HepG2 (cell line): Measurements from ENCODE around the gene FGGY. TPM values are rescaled to one million over a fixed set of nuclear protein-coding genes. Genes with fewer than 3 reads are reported as not detected.

Source experiments
- ATAC-seq: fragments of 200-7000 bp; cut with Tn5 transposase; 3 replicates; pipeline ENCODE4 v1.9.1; 2020; ENCODE audit warnings: mild to moderate bottlenecking, moderate library complexity
- BruUV-seq: library from RNA; stranded (reverse); fragments of 400-500 nt; replicated peaks from 2 replicates; lab custom pipeline; 2021; lab: Mats Ljungman, UMichigan
- CTCF ChIA-PET: fragments of 300-600 bp; formaldehyde crosslinking; extraction: SDS; loops from one replicate; lab custom pipeline; 2021; ENCODE audit warnings: low total read pairs, inconsistent platforms, low intra/inter-chr PET ratio; lab: Yijun Ruan, JAX
- POLR2A ChIA-PET: fragments of 350-600 bp; sonication (Branson Sonifier 250); formaldehyde crosslinking; loops from one replicate; lab custom pipeline; 2020; ENCODE audit warnings: antibody characterized with exemption, inconsistent platforms; lab: Yijun Ruan, JAX
- DNase-seq: peaks from one replicate; pipeline ENCODE4 v3.0.0-alpha.2; 2015; ENCODE audit warnings: low spot score
- FAIRE-seq: peaks from 3 replicates; lab custom pipeline; 2011; peaks lifted over from hg19 to GRCh38; lab: Jason Lieb, UNC
- H2AFZ ChIP-seq: one replicate; pipeline ENCODE4 v1.6.1; 2011; ENCODE audit warnings: low read length, inconsistent platforms
- H3K27ac ChIP-seq: fragments of 300-600 bp; 3 replicates; pipeline ENCODE4 v1.8.0; 2011; ENCODE audit warnings: mixed run types, mild to moderate bottlenecking, mixed read lengths, low read length, inconsistent platforms; ENCODE audit not compliant: insufficient read depth; ENCODE audit errors: extremely low read length
- H3K27me3 ChIP-seq, 2 experiments: fragments of 200-600 bp in 1 of 2; 2 replicates in 1 of 2; 3 replicates in 1 of 2; pipeline versions ENCODE4 v1.6.0 to v1.8.0; 2011; ENCODE audit warnings: low read length in 2 of 2, mild to moderate bottlenecking in 2 of 2, moderate library complexity in 2 of 2, inconsistent platforms in 1 of 2; ENCODE audit not compliant: insufficient read depth in 2 of 2, control insufficient read depth in 1 of 2
- H3K36me3 ChIP-seq, 2 experiments: fragments of 200-600 bp in 1 of 2; replicated peaks in 1 of 2; 2 replicates in 1 of 2; 3 replicates in 1 of 2; pipeline versions ENCODE4 v1.5.1 to v1.8.0; 2011; ENCODE audit warnings: low read length in 2 of 2, inconsistent platforms in 1 of 2; ENCODE audit not compliant: insufficient read depth in 2 of 2, control insufficient read depth in 1 of 2
- H3K4me1 ChIP-seq: 2 replicates; pipeline ENCODE4 v1.5.1; 2012; ENCODE audit warnings: low read length, inconsistent platforms; ENCODE audit not compliant: insufficient read depth
- H3K4me2 ChIP-seq: 2 replicates; pipeline ENCODE4 v1.6.0; 2011; ENCODE audit warnings: low read depth, low read length, inconsistent platforms
- H3K4me3 ChIP-seq, 3 experiments: fragments of 200-600 bp in 1 of 3; sonication (generic), shearing (Covaris generic) in 1 of 3; replicated peaks in 1 of 3; 2 replicates each; pipeline ENCODE4 v1.5.1; 2011 to 2016; ENCODE audit warnings: low read length in 3 of 3, inconsistent platforms in 2 of 3, low read depth in 2 of 3, mild to moderate bottlenecking in 2 of 3, control low read depth in 1 of 3, mixed read lengths in 1 of 3; ENCODE audit not compliant: insufficient read depth in 1 of 3
- H3K79me2 ChIP-seq: one replicate; pipeline ENCODE4 v1.6.1; 2011; ENCODE audit warnings: low read length, inconsistent platforms; ENCODE audit not compliant: insufficient read depth
- H3K9ac ChIP-seq: 2 replicates; pipeline ENCODE4 v1.6.0; 2011; ENCODE audit warnings: mild to moderate bottlenecking, low read depth, low read length, inconsistent platforms; ENCODE audit not compliant: insufficient read depth
- H3K9me3 ChIP-seq: 2 replicates; pipeline ENCODE4 v1.5.1; 2012; ENCODE audit warnings: mild to moderate bottlenecking, low read length
- H4K20me1 ChIP-seq: 2 replicates; pipeline ENCODE4 v1.6.0; 2011; ENCODE audit warnings: inconsistent platforms, mild to moderate bottlenecking, low read length, moderate library complexity; ENCODE audit not compliant: insufficient read depth
- ARID4A ChIP-seq: sonication (generic); formaldehyde crosslinking; IDR thresholded peaks from 2 replicates; pipeline ENCODE4 v1.5.0; 2020; ENCODE audit warnings: mild to moderate bottlenecking, missing genetic modification reagents, borderline replicate concordance
- CEBPB ChIP-seq: IDR thresholded peaks from 2 replicates; pipeline ENCODE4 v1.6.1; 2011; ENCODE audit warnings: low read depth, low read length, improper control_type of control experiment, borderline replicate concordance
- GATAD2A ChIP-seq: IDR thresholded peaks from 2 replicates; pipeline ENCODE4 v1.6.1; 2016
- GMEB2 ChIP-seq: IDR thresholded peaks from 2 replicates; pipeline ENCODE4 v1.6.1; 2016; ENCODE audit warnings: missing biosample characterization, missing genetic modification reagents, low read depth
- HNRNPL ChIP-seq: fragments of 200-400 bp; formaldehyde crosslinking; IDR thresholded peaks from 2 replicates; pipeline ENCODE4 v1.6.1; 2017; ENCODE audit warnings: mild to moderate bottlenecking, low read depth, low read length
- KLF12 ChIP-seq: sonication (generic); formaldehyde crosslinking; IDR thresholded peaks from 2 replicates; pipeline ENCODE4 v1.4.0; 2020; ENCODE audit warnings: missing genetic modification reagents, borderline replicate concordance
- PRMT3 ChIP-seq: sonication (generic); formaldehyde crosslinking; IDR thresholded peaks from 2 replicates; pipeline ENCODE4 v1.8.1; 2022; ENCODE audit warnings: low read depth, mild to moderate bottlenecking, moderate library complexity, missing genetic modification reagents, borderline replicate concordance
- RNF2 ChIP-seq: fragments of 450-650 bp; conservative IDR thresholded peaks from 2 replicates; pipeline ENCODE4 v1.6.1; 2016; ENCODE audit warnings: low read depth
- SAFB2 ChIP-seq: sonication (generic); formaldehyde crosslinking; IDR thresholded peaks from 2 replicates; pipeline ENCODE4 v1.5.1; 2020; ENCODE audit warnings: missing genetic modification reagents, low read depth, mild to moderate bottlenecking, borderline replicate concordance
- THAP8 ChIP-seq: sonication (generic); formaldehyde crosslinking; IDR thresholded peaks from 2 replicates; pipeline ENCODE4 v1.5.1; 2020; ENCODE audit warnings: missing genetic modification reagents, mild to moderate bottlenecking, borderline replicate concordance
- ZBTB33 ChIP-seq: sonication (generic); formaldehyde crosslinking; IDR thresholded peaks from 2 replicates; pipeline ENCODE4 v1.4.0; 2020; ENCODE audit warnings: missing genetic modification reagents
- ZBTB43 ChIP-seq: sonication (generic); formaldehyde crosslinking; conservative IDR thresholded peaks from 2 replicates; pipeline ENCODE4 v1.4.0; 2020; ENCODE audit warnings: missing genetic modification reagents
- ZKSCAN5 ChIP-seq: sonication (generic); formaldehyde crosslinking; IDR thresholded peaks from 2 replicates; pipeline ENCODE4 v1.5.1; 2020; ENCODE audit warnings: mild to moderate bottlenecking, missing genetic modification reagents
- ZNF367 ChIP-seq: sonication (generic); formaldehyde crosslinking; IDR thresholded peaks from 2 replicates; pipeline ENCODE4 v1.4.0; 2020; ENCODE audit warnings: missing genetic modification reagents, borderline replicate concordance
- ZNF570 ChIP-seq: sonication (generic); formaldehyde crosslinking; IDR thresholded peaks from 2 replicates; pipeline ENCODE4 v1.4.0; 2020; ENCODE audit warnings: mild to moderate bottlenecking, missing genetic modification reagents, borderline replicate concordance
- WGBS: methylation state at CpG from one replicate; pipeline ENCODE4 v1.1.6; 2017; ENCODE audit warnings: low lambda C conversion rate; 5-methylcytosine and 5-hydroxymethylcytosine counted together
- in situ Hi-C: cut with HindIII; loops from 2 replicates; pipeline ENCODE4 v1.10.0; 2017; ENCODE audit warnings: low pct_unique_long_range_greater_than_20kb; ENCODE audit not compliant: extremely low pct_ligation_motif_present
- intact Hi-C: fragments of 100-400 bp; cut with micrococcal nuclease; formaldehyde crosslinking; loops from one replicate; pipeline ENCODE4 v1.10.0; 2022; ENCODE audit not compliant: unreplicated experiment
- polyA plus RNA-seq, 8 experiments: library from polyadenylated mRNA; depleted of rRNA in 3 of 8; stranded (reverse) in 7 of 8; unstranded in 1 of 8; fragments of >200 nt; fragmentation: Illumina TruSeq in 4 of 8; extraction: Trizol in 4 of 8; gene quantifications; 2 replicates each; pipeline versions ENCODE4 v1.2.1 to v1.2.3, GENCODE V29; 2011 to 2016; ENCODE audit warnings: low read depth in 4 of 8, missing spikeins in 1 of 8, mixed read lengths in 1 of 8; ENCODE audit not compliant: insufficient read depth in 1 of 8
- total RNA-seq, 5 experiments: library from RNA; depleted of rRNA; stranded (reverse); fragments of >200 nt; fragmentation: Illumina TruSeq; extraction: Trizol; gene quantifications; 2 replicates each; pipeline ENCODE4 v1.2.3, GENCODE V29; 2016; ENCODE audit warnings: low read depth in 1 of 5

Gene FGGY
- total and polyA plus RNA-seq, 2 of the 13 experiments (the other 11 are each of a cell fraction or from before 2014, with no cell fraction given): 15.7 to 27.5 TPM

- in situ Hi-C loops: no loop called here
- Histone ChIP-seq H3K36me3 (no peaks in the 10 kb centered on the region), H4K20me1 (no peaks in the 10 kb centered on the region), H2AFZ (no peak overlapping the region), H3K9ac (no peak overlapping the region), H3K4me2 (no peak overlapping the region), H3K4me1 (peaks cover 59% of the 10 kb centered on the region), H3K27me3 (no peaks in the 10 kb centered on the region), H3K27ac (no peak overlapping the region), H3K9me3 (no peaks in the 10 kb centered on the region), H3K4me3 (no peak overlapping the region), H3K79me2 (no peaks in the 10 kb centered on the region)
- intact Hi-C loops: no loop called here
- DNase-seq: no peak
- WGBS: 96% methylated on average over 1 of the region's 1 CpG
- no peak for ATAC-seq
- FAIRE-seq: no peak
- ChIA-PET CTCF (no interaction called here), POLR2A (no interaction called here)
- no TSS peak for BruUV-seq
- TF ChIP-seq KLF12 (CRISPR knock-in tag): no peak
- TF ChIP-seq RNF2: no peak
- TF ChIP-seq CEBPB: no peak
- TF ChIP-seq ZBTB43: no peak
- no peak for TF ChIP-seq PRMT3
- TF ChIP-seq ARID4A: no peak
- TF ChIP-seq ZNF570 (CRISPR knock-in tag): no peak
- no peak for TF ChIP-seq GATAD2A (CRISPR knock-in tag)
- no peak for TF ChIP-seq THAP8
- no peak for TF ChIP-seq HNRNPL
- TF ChIP-seq ZBTB33: no peak
- no peak for TF ChIP-seq ZNF367 (CRISPR knock-in tag)
- no peak for TF ChIP-seq GMEB2
- TF ChIP-seq SAFB2 (CRISPR knock-in tag): no peak
- TF ChIP-seq ZKSCAN5 (CRISPR knock-in tag): no peak
These were observed 141.2 kb downstream of the FGGY start for GRCh38 chr1:59438058-59438560.
